ES-I3 (cell line): Measurements from ENCODE around the gene HOXB2.

ENCODE experiments used
- H3K36me3 ChIP-seq: 2 replicates; pipeline ENCODE4 v1.6.1; 2013; ENCODE audit warnings: mild to moderate bottlenecking, low read length, control low read depth, moderate library complexity; ENCODE audit not compliant: insufficient read depth
- H3K4me1 ChIP-seq: 2 replicates; pipeline ENCODE4 v1.6.1; 2013; ENCODE audit warnings: mild to moderate bottlenecking, control low read depth, low read length; ENCODE audit not compliant: insufficient read depth
- H3K9ac ChIP-seq: 2 replicates; pipeline ENCODE4 v1.6.1; 2013; ENCODE audit warnings: low read depth, mild to moderate bottlenecking, low read length, moderate library complexity
- H3K9me3 ChIP-seq: 2 replicates; pipeline ENCODE4 v1.6.1; 2013; ENCODE audit warnings: mild to moderate bottlenecking, low read length, moderate library complexity; ENCODE audit not compliant: control insufficient read depth, insufficient read depth

The HOXB2 gene

GRCh38 chr17:48545022-48545375 lies at the start of gene HOXB2:
Gene HOXB2 (minus strand): TSS chr17:48545109. CDS start chr17:48544911, 198 bp downstream.
- peaks cover 51% of the 10 kb centered on the region for H3K4me1 ChIP-seq
- H3K9me3 ChIP-seq = no peaks in the 10 kb centered on the region
- H3K36me3 ChIP-seq = no peaks in the 10 kb centered on the region
- peak within 1 kb of the TSS; percentile 63; the same call in 1 of the 2 replicates for H3K9ac ChIP-seq

- peaks cover 18% of the 10 kb centered on the region for H3K4me1 ChIP-seq
- H3K36me3 ChIP-seq = no peaks in the 10 kb centered on the region
- no peaks in the 10 kb centered on the region for H3K9me3 ChIP-seq
- peak overlapping the region; percentile 23; the same call in 1 of the 2 replicates for H3K9ac ChIP-seq
Observed at GRCh38 chr17:48593840-48594537, 49.1 kb upstream of the HOXB2 start.

- Histone ChIP-seq H3K9me3 (no peaks in the 10 kb centered on the region), H3K36me3 (no peaks in the 10 kb centered on the region), H3K9ac (peak within 1 kb of the TSS; percentile 23; the same call in 1 of the 2 replicates), H3K4me1 (peaks cover 18% of the 10 kb centered on the region)
Observed at GRCh38 chr17:48593126-48593829, 48.4 kb upstream of the HOXB2 start, which contains the start of gene HOXB5. Gene HOXB5 (minus strand): TSS chr17:48593779. CDS start chr17:48593682, 97 bp downstream.

GRCh38 chr17:48592577-48592976 lies 47.7 kb upstream of the HOXB2 start:
- H3K9ac ChIP-seq = no peak overlapping the region; the same call in 1 of the 2 replicates
- H3K4me1 ChIP-seq = peaks cover 18% of the 10 kb centered on the region

GRCh38 chr17:48592057-48592514 lies 47.2 kb upstream of the HOXB2 start:
- H3K36me3 ChIP-seq = no peaks in the 10 kb centered on the region
- H3K9ac ChIP-seq = no peak overlapping the region
- no peaks in the 10 kb centered on the region for H3K9me3 ChIP-seq
- H3K4me1 ChIP-seq = peaks cover 16% of the 10 kb centered on the region

More at GRCh38 chr17:48592577-48592976, 47.7 kb upstream of the HOXB2 start:
- Histone ChIP-seq H3K9me3 (no peaks in the 10 kb centered on the region), H3K36me3 (no peaks in the 10 kb centered on the region)

GRCh38 chr17:48591255-48592056 lies 46.5 kb upstream of the HOXB2 start:
- Histone ChIP-seq H3K9me3 (no peaks in the 10 kb centered on the region), H3K9ac (no peak overlapping the region), H3K36me3 (no peaks in the 10 kb centered on the region), H3K4me1 (peaks cover 15% of the 10 kb centered on the region)

- Histone ChIP-seq H3K9me3 (no peaks in the 10 kb centered on the region), H3K4me1 (peaks cover 19% of the 10 kb centered on the region), H3K36me3 (no peaks in the 10 kb centered on the region), H3K9ac (no peak overlapping the region)
Observed at GRCh38 chr17:48590607-48591161, 45.8 kb upstream of the HOXB2 start.

GRCh38 chr17:48589831-48590606 lies 45.1 kb upstream of the HOXB2 start, which contains the start of gene HOXB3:
Gene HOXB3 (minus strand): TSS chr17:48590241. CDS start chr17:48552474, 37,767 bp downstream.
- Histone ChIP-seq H3K36me3 (no peaks in the 10 kb centered on the region), H3K4me1 (peaks cover 18% of the 10 kb centered on the region), H3K9me3 (no peaks in the 10 kb centered on the region), H3K9ac (no peak within 1 kb of the TSS)

- Histone ChIP-seq H3K9me3 (no peaks in the 10 kb centered on the region), H3K4me1 (peaks cover 11% of the 10 kb centered on the region), H3K36me3 (no peaks in the 10 kb centered on the region), H3K9ac (no peak overlapping the region)
Observed at GRCh38 chr17:48589060-48589830, 44.3 kb upstream of the HOXB2 start.

- H3K9ac ChIP-seq = no peak overlapping the region
- no peaks in the 10 kb centered on the region for H3K36me3 ChIP-seq
- no peaks in the 10 kb centered on the region for H3K9me3 ChIP-seq
- peaks cover 9% of the 10 kb centered on the region for H3K4me1 ChIP-seq
Observed at GRCh38 chr17:48588528-48588927, 43.6 kb upstream of the HOXB2 start.

GRCh38 chr17:48588074-48588415 lies 43.1 kb upstream of the HOXB2 start:
- peaks cover 9% of the 10 kb centered on the region for H3K4me1 ChIP-seq
- no peaks in the 10 kb centered on the region for H3K9me3 ChIP-seq
- H3K9ac ChIP-seq = no peak overlapping the region
- H3K36me3 ChIP-seq = no peaks in the 10 kb centered on the region

- H3K9ac ChIP-seq = no peak overlapping the region
- no peaks in the 10 kb centered on the region for H3K9me3 ChIP-seq
- no peaks in the 10 kb centered on the region for H3K36me3 ChIP-seq
- peaks cover 4% of the 10 kb centered on the region for H3K4me1 ChIP-seq
Observed at GRCh38 chr17:48587276-48588073, 42.6 kb upstream of the HOXB2 start.
